Thoracic aorta endothelial cell (primary cell): Measurements from ENCODE around the gene CHRM1. TPM values are rescaled to one million over a fixed set of nuclear protein-coding genes. Genes with fewer than 3 reads are reported as not detected.

Source experiments
- small RNA-seq: library from RNA; depleted of rRNA; stranded (forward); fragments of <200 nt; gene quantifications from one replicate; pipeline ENCODE3, GENCODE V24; 2012
- total RNA-seq: library from RNA; depleted of rRNA; stranded (reverse); fragments of >200 nt; gene quantifications from 2 replicates; pipeline ENCODE4 v1.2.3, GENCODE V29; 2012

CHRM1 gene, protein sequence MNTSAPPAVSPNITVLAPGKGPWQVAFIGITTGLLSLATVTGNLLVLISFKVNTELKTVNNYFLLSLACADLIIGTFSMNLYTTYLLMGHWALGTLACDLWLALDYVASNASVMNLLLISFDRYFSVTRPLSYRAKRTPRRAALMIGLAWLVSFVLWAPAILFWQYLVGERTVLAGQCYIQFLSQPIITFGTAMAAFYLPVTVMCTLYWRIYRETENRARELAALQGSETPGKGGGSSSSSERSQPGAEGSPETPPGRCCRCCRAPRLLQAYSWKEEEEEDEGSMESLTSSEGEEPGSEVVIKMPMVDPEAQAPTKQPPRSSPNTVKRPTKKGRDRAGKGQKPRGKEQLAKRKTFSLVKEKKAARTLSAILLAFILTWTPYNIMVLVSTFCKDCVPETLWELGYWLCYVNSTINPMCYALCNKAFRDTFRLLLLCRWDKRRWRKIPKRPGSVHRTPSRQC
- total RNA-seq = not detected in 2 replicates

DNA sequence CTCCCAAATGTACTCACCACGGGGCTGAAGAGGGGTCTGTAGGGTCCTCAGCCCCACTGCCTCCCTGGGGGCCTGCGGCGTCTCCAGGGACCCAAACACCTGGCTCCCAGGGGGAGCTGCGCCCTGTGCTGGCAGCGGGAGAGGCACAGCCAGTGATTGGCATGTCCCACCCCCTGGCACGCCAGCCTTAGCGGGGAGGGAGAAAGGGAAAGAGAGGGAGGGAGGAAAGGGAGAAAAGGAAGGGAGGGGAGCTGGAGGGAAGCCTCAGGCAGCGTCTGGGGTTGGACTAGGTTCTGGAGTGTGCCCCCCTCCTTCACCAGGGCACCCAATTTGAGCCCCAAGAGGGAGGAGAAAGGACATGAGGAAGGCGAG, at the start of gene CHRM1:
Gene CHRM1, minus strand, starts transcription at position 163 of the 372 bp plus-strand sequence. CDS start 10,263 bp downstream, outside the sequence.

DNA sequence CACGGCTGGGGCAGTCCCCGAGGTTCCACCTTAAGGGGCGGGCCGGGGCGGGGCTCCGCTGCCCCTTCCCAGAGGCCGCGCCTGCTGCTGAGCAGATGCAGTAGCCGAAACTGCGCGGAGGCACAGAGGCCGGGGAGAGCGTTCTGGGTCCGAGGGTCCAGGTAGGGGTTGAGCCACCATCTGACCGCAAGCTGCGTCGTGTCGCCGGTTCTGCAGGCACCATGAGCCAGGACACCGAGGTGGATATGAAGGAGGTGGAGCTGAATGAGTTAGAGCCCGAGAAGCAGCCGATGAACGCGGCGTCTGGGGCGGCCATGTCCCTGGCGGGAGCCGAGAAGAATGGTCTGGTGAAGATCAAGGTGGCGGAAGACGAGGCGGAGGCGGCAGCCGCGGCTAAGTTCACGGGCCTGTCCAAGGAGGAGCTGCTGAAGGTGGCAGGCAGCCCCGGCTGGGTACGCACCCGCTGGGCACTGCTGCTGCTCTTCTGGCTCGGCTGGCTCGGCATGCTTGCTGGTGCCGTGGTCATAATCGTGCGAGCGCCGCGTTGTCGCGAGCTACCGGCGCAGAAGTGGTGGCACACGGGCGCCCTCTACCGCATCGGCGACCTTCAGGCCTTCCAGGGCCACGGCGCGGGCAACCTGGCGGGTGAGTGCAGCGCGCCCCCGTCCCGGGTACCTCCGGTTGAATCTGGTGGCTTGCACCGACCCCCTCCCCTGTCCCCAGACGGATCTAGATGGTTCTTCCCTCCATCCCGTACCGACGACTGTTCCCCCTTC, 40.2 kb downstream of the CHRM1 start, which contains the start of gene SLC3A2:
Gene SLC3A2, plus strand, starts transcription at position 94 of the 776 bp plus-strand sequence. Its CDS starts 128 bp downstream, at position 222.

Small RNA genes lying within 50 kb of the gene (small RNA-seq; reads per million reads assigned to genes)
- gene RN7SL259P = not detected

Other genes with a start within 250 kb of the CHRM1 start
- 5.8 and 5.9 TPM in 2 replicates for gene UQCC3, start 249.7 kb downstream of the CHRM1 start, total RNA-seq
- 4.8 and 6.0 TPM in 2 replicates for gene LBHD1, start 249.1 kb downstream of the CHRM1 start, total RNA-seq
- 96.7 and 129 TPM in 2 replicates for gene UBXN1, start 242.3 kb downstream of the CHRM1 start, total RNA-seq
- gene LRRN4CL, start 231.8 kb downstream of the CHRM1 start, total RNA-seq = not detected in 2 replicates
- 16.5 and 16.8 TPM in 2 replicates for gene BSCL2, start 213.9 kb downstream of the CHRM1 start, total RNA-seq
- not detected in 2 replicates for gene GNG3, start 213.7 kb downstream of the CHRM1 start, total RNA-seq
- gene HNRNPUL2, start 193.9 kb downstream of the CHRM1 start, total RNA-seq = 22.6 and 24.3 TPM in 2 replicates
- 27.1 and 32.9 TPM in 2 replicates for gene TTC9C, start 192.9 kb downstream of the CHRM1 start, total RNA-seq
- gene ZBTB3, start 167.2 kb downstream of the CHRM1 start, total RNA-seq = 7.2 and 8.0 TPM in 2 replicates
- 44.5 and 48.2 TPM in 2 replicates for gene POLR2G, start 159.8 kb downstream of the CHRM1 start, total RNA-seq
- gene TAF6L, start 150.0 kb downstream of the CHRM1 start, total RNA-seq = 16.2 and 19.7 TPM in 2 replicates
- gene TMEM179B, start 134.0 kb downstream of the CHRM1 start, total RNA-seq = 28.4 and 31.9 TPM in 2 replicates
- 8.9 and 10.1 TPM in 2 replicates for gene TMEM223, start 129.4 kb downstream of the CHRM1 start, total RNA-seq
- 47.5 and 52.9 TPM in 2 replicates for gene NXF1, start 115.9 kb downstream of the CHRM1 start, total RNA-seq
- 28.1 TPM in 2 replicates for gene STX5, start 89.3 kb downstream of the CHRM1 start, total RNA-seq
- not detected in 2 replicates for gene TEX54, start 88.5 kb downstream of the CHRM1 start, total RNA-seq
- gene WDR74, start 81.8 kb downstream of the CHRM1 start, total RNA-seq = 38.7 and 44.7 TPM in 2 replicates
- gene SLC3A2, start 40.5 kb downstream of the CHRM1 start, total RNA-seq = 128 and 158 TPM in 2 replicates
- not detected in 2 replicates for gene SLC22A6, start 63.6 kb upstream of the CHRM1 start, total RNA-seq
- not detected in 2 replicates for gene SLC22A8, start 94.5 kb upstream of the CHRM1 start, total RNA-seq
- not detected in 2 replicates for gene SLC22A24, start 222.9 kb upstream of the CHRM1 start, total RNA-seq